Fibroblast of lung (primary cell): ENCODE measurements around the gene C1orf122. TPM values are rescaled to one million over a fixed set of nuclear protein-coding genes. Genes with fewer than 3 reads are reported as not detected.

Experiments used
- DNase-seq, 2 donors: peaks; one replicate each; pipeline versions ENCODE4 v3.0.0 to v3.0.0-alpha.2; 2010; ENCODE audit warnings: low read depth in 2 of 2
- H2AFZ ChIP-seq: 2 replicates; pipeline ENCODE4 v1.5.1; 2012; ENCODE audit warnings: low read length, control low read depth, inconsistent platforms
- H3K27ac ChIP-seq: 2 replicates; pipeline ENCODE4 v1.5.1; 2011; ENCODE audit warnings: low read length, control low read depth; ENCODE audit not compliant: insufficient read depth
- H3K27me3 ChIP-seq: 2 replicates; pipeline ENCODE4 v1.5.1; 2011; ENCODE audit warnings: mild to moderate bottlenecking, low read length; ENCODE audit not compliant: control insufficient read depth, insufficient read depth
- H3K36me3 ChIP-seq: 2 replicates; pipeline ENCODE4 v1.5.1; 2011; ENCODE audit warnings: low read length; ENCODE audit not compliant: control insufficient read depth, insufficient read depth
- H3K4me1 ChIP-seq: 2 replicates; pipeline ENCODE4 v1.5.1; 2011; ENCODE audit warnings: low read length; ENCODE audit not compliant: control insufficient read depth, insufficient read depth; ENCODE audit errors: extremely low read depth
- H3K4me2 ChIP-seq: 2 replicates; pipeline ENCODE4 v1.5.1; 2011; ENCODE audit warnings: low read length, control low read depth; ENCODE audit not compliant: insufficient read depth; ENCODE audit errors: extremely low read depth
- H3K4me3 ChIP-seq, 4 experiments: fragments of 200-600 bp in 1 of 4; sonication (generic) in 1 of 4; replicated peaks in 1 of 4; 2 replicates each; pipeline ENCODE4 v1.5.1; 2011 to 2016; ENCODE audit warnings: low read length in 4 of 4, low read depth in 3 of 4, mild to moderate bottlenecking in 3 of 4, control low read depth in 2 of 4, inconsistent platforms in 1 of 4, mixed read lengths in 1 of 4; ENCODE audit not compliant: insufficient read depth in 1 of 4; ENCODE audit errors: control extremely low read depth in 1 of 4
- H3K79me2 ChIP-seq: 2 replicates; pipeline ENCODE4 v1.5.1; 2012; ENCODE audit warnings: mild to moderate bottlenecking, low read length, inconsistent platforms; ENCODE audit not compliant: control insufficient read depth, insufficient read depth
- H3K9ac ChIP-seq: 2 replicates; pipeline ENCODE4 v1.5.1; 2011; ENCODE audit warnings: mild to moderate bottlenecking, low read length, control low read depth; ENCODE audit not compliant: insufficient read depth
- H3K9me3 ChIP-seq: 2 replicates; pipeline ENCODE4 v1.5.1; 2012; ENCODE audit warnings: low read depth, low read length; ENCODE audit not compliant: control insufficient read depth, insufficient read depth
- H4K20me1 ChIP-seq: 2 replicates; pipeline ENCODE4 v1.5.1; 2011; ENCODE audit warnings: low read length; ENCODE audit not compliant: control insufficient read depth, insufficient read depth; ENCODE audit errors: extremely low read depth
- EZH2 ChIP-seq: IDR thresholded peaks from 2 replicates; pipeline ENCODE4 v1.5.1; 2012; ENCODE audit warnings: low read length, control low read depth, mild to moderate bottlenecking; ENCODE audit errors: missing control alignments
- polyA plus RNA-seq, 2 donors: library from polyadenylated mRNA; depleted of rRNA in 1 of 2; stranded (reverse) in 1 of 2; unstranded in 1 of 2; fragments of >200 nt; gene quantifications; 2 replicates each; pipeline ENCODE4 v1.2.1, GENCODE V29; 2011 to 2012; ENCODE audit warnings: missing spikeins in 1 of 2
- total RNA-seq: library from RNA; depleted of rRNA; stranded (reverse); fragments of >200 nt; gene quantifications from 2 replicates; pipeline ENCODE4 v1.2.1, GENCODE V29; 2014
- TF ChIP-seq, protein P1 (sequence below), 2 donors: IDR thresholded peaks in 1 of 2; conservative IDR thresholded peaks in 1 of 2; 1 replicate in 1 of 2; 2 replicates in 1 of 2; pipeline ENCODE4 v1.5.1; 2011 to 2012; ENCODE audit warnings: low read length in 2 of 2, control low read depth in 1 of 2, inconsistent platforms in 1 of 2, low read depth in 1 of 2, mild to moderate bottlenecking in 1 of 2

The C1orf122 gene
- total and polyA plus RNA-seq, 2 donors (not counting 1 experiment from before 2014, with no cell fraction given), result 14.8 to 28.1 TPM

DNA sequence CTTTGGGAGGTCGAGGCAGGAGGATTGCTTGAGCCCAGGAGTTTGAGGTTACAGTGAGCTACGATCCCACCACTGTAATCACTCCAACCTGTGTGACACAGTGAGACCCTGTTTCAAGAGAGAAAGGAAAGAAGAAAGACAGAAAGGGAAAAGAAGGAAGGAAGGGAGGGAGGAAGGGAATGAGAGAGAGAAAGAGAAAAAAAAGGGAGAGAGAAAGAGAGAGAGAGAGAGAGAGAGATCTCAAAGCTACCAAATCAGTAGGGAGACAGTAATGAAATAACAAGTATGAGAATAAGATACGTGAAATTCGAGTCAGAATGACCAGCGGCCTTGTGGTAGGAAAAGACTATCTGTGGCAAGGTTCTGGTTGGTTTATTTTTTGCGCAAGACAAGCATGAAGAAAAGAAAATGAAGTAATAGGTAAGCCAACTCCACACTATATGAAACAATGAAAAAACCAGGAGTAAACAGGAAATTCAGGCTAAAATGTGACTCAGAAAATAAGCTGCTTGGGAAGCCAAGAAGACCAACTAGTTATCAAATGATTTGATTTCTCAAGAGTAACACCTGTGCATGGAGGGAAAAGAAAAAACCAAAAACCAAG lies 42.9 kb downstream of the C1orf122 start:
- H3K4me1 ChIP-seq, result no peaks in the 10 kb centered on the region
- H2AFZ ChIP-seq, result no peak overlapping the region

DNA sequence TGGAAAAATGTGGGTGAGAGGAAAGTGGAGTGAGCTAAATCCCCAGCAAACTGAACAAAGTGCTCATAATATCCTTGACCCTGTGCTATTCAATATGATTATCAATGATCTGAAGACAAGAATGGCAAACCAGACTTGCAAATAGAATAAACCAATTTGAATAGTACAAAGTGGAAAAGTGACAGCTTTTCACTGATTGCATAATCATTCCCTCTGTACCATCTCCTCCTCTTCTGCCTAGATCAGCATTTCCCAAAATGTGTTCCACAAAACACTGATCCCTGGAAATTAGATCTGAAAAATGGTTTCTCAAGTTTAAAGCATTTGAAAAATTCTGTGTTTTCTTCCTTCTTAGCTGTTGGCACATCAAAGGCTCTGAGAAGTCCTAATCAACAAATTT lies 43.7 kb downstream of the C1orf122 start:
- no peak overlapping the region for H3K9ac ChIP-seq
- no peaks in the 10 kb centered on the region for H3K36me3 ChIP-seq
- no peaks in the 10 kb centered on the region for H3K9me3 ChIP-seq
- no peak overlapping the region for H3K4me3 ChIP-seq
- DNase-seq, result no peak
- TF ChIP-seq, protein P1, sequence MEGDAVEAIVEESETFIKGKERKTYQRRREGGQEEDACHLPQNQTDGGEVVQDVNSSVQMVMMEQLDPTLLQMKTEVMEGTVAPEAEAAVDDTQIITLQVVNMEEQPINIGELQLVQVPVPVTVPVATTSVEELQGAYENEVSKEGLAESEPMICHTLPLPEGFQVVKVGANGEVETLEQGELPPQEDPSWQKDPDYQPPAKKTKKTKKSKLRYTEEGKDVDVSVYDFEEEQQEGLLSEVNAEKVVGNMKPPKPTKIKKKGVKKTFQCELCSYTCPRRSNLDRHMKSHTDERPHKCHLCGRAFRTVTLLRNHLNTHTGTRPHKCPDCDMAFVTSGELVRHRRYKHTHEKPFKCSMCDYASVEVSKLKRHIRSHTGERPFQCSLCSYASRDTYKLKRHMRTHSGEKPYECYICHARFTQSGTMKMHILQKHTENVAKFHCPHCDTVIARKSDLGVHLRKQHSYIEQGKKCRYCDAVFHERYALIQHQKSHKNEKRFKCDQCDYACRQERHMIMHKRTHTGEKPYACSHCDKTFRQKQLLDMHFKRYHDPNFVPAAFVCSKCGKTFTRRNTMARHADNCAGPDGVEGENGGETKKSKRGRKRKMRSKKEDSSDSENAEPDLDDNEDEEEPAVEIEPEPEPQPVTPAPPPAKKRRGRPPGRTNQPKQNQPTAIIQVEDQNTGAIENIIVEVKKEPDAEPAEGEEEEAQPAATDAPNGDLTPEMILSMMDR (conservative IDR thresholded peaks at IDR 0.05 in 1 of 2, IDR thresholded peaks at IDR 0.05 in 1 of 2; ENCODE audit: low read depth in 1 of 2, low read length in 2 of 2), result no peak
- TF ChIP-seq EZH2, result no peak
- no peaks in the 10 kb centered on the region for H3K4me1 ChIP-seq
- H3K4me2 ChIP-seq, result peak overlapping the region; percentile 16
- no peak overlapping the region for H2AFZ ChIP-seq
- no peaks in the 10 kb centered on the region for H3K27me3 ChIP-seq
- peaks cover 57% of the 10 kb centered on the region for H3K79me2 ChIP-seq
- H3K27ac ChIP-seq, result no peak overlapping the region
- no peaks in the 10 kb centered on the region for H4K20me1 ChIP-seq

More for the DNA sequence above, 42.9 kb downstream of the C1orf122 start:
- Histone ChIP-seq H3K27ac (no peak overlapping the region), H3K27me3 (no peaks in the 10 kb centered on the region), H3K4me3 (no peak overlapping the region), H4K20me1 (no peaks in the 10 kb centered on the region), H3K9me3 (no peaks in the 10 kb centered on the region), H3K9ac (no peak overlapping the region), H3K79me2 (peaks cover 57% of the 10 kb centered on the region), H3K4me2 (no peak overlapping the region), H3K36me3 (no peaks in the 10 kb centered on the region)
- no peak for DNase-seq
- no peak for TF ChIP-seq EZH2
- TF ChIP-seq, protein P1 (conservative IDR thresholded peaks at IDR 0.05 in 1 of 2, IDR thresholded peaks at IDR 0.05 in 1 of 2; ENCODE audit: low read depth in 1 of 2, low read length in 2 of 2), result no peak

DNA sequence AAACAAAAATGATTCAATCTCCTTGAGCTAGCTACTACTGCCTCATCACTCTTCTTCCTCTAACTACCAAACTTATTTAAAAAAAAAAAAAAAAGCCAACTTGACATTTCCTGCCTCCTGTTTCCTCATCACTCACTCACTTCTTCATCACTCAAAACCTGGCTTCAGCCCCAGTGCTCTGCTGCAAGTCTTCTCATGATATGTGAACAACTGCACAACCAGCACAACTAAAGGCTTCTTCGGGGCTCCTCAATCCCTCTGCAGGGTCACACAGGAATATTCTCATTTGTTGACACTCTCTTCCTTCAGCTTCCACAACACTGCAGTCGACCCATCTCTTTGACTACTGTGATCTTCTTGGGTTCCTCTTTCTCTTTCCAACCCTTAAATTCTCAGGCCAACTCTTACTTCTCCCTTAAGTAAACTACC lies 44.2 kb downstream of the C1orf122 start:
- no peaks in the 10 kb centered on the region for H3K27me3 ChIP-seq
- H3K9me3 ChIP-seq, result no peaks in the 10 kb centered on the region
- H3K4me1 ChIP-seq, result no peaks in the 10 kb centered on the region
- no peak overlapping the region for H2AFZ ChIP-seq
- no peak overlapping the region for H3K4me2 ChIP-seq
- H3K36me3 ChIP-seq, result no peaks in the 10 kb centered on the region
- DNase-seq, result peak in 1 of 2 donors; percentile 21
- H3K9ac ChIP-seq, result no peak overlapping the region
- no peak overlapping the region for H3K4me3 ChIP-seq
- TF ChIP-seq EZH2, result no peak
- TF ChIP-seq, protein P1 (conservative IDR thresholded peaks at IDR 0.05 in 1 of 2, IDR thresholded peaks at IDR 0.05 in 1 of 2; ENCODE audit: low read depth in 1 of 2, low read length in 2 of 2), result no peak
- H3K27ac ChIP-seq, result no peak overlapping the region
- no peaks in the 10 kb centered on the region for H4K20me1 ChIP-seq
- H3K79me2 ChIP-seq, result peaks cover 54% of the 10 kb centered on the region
